Gastroesophageal sphincter (tissue), 4 donors: Measurements from ENCODE around the gene EVL. TPM values are rescaled to one million over a fixed set of nuclear protein-coding genes. Genes with fewer than 3 reads are reported as not detected.

ENCODE experiments used
- ATAC-seq: fragments of 150-250 bp; one replicate; pipeline ENCODE4 v1.9.1; 2016; ENCODE audit warnings: mild to moderate bottlenecking, moderate library complexity
- H3K27ac ChIP-seq, 4 donors: fragments of 200-600 bp; sonication (generic) in 3 of 4; 1 replicate in 3 of 4; 2 replicates in 1 of 4; pipeline ENCODE4 v1.5.1; 2016 to 2019
- H3K27me3 ChIP-seq: fragments of 200-600 bp; sonication (generic); one replicate; pipeline ENCODE4 v1.5.1; 2019
- H3K36me3 ChIP-seq, 2 donors: fragments of 200-600 bp; sonication (generic); one replicate each; pipeline ENCODE4 v1.5.1; 2019; ENCODE audit warnings: control low read depth in 1 of 2
- H3K4me1 ChIP-seq, 3 donors: fragments of 200-600 bp; sonication (generic); 1 replicate in 2 of 3; 2 replicates in 1 of 3; pipeline ENCODE4 v1.5.1; 2016 to 2019; ENCODE audit warnings: control low read depth in 2 of 3
- H3K4me3 ChIP-seq, 2 donors: fragments of 200-600 bp; sonication (generic); one replicate each; pipeline ENCODE4 v1.5.1; 2019; ENCODE audit warnings: mild to moderate bottlenecking in 1 of 2, moderate library complexity in 1 of 2
- H3K9me3 ChIP-seq, 3 donors: fragments of 200-600 bp; sonication (generic); one replicate each; pipeline ENCODE4 v1.5.1; 2017 to 2019; ENCODE audit warnings: control low read depth in 2 of 3
- EP300 ChIP-seq: sonication (generic); formaldehyde crosslinking; IDR thresholded peaks from one replicate; pipeline ENCODE4 v1.6.1; 2017; ENCODE audit warnings: antibody characterized with exemption, mild to moderate bottlenecking
- POLR2A ChIP-seq, 2 donors: fragments of 450-650 bp; IDR thresholded peaks; one replicate each; pipeline ENCODE4 v1.6.1; 2017; ENCODE audit warnings: antibody characterized with exemption in 2 of 2, mild to moderate bottlenecking in 2 of 2, moderate library complexity in 1 of 2
- POLR2AphosphoS5 ChIP-seq: sonication (generic); formaldehyde crosslinking; IDR thresholded peaks from one replicate; pipeline ENCODE4 v1.6.1; 2017; ENCODE audit warnings: antibody characterized with exemption
- WGBS, 2 donors: methylation state at CpG; one replicate each; pipeline ENCODE4 v1.1.5; 2018; ENCODE audit warnings: low coverage in 1 of 2; 5-methylcytosine and 5-hydroxymethylcytosine counted together
- total RNA-seq, 4 donors: library from RNA; depleted of rRNA; stranded (reverse); fragments of >200 nt; gene quantifications; one replicate each; pipeline ENCODE4 v1.1.0, GENCODE V29; 2016
- TF ChIP-seq, protein P1 (sequence below), 4 experiments: fragments of 200-600 bp in 2 of 4; fragments of 450-650 bp in 2 of 4; sonication (generic) in 1 of 4; IDR thresholded peaks; one replicate each; pipeline ENCODE4 v1.5.1; 2017 to 2019; ENCODE audit warnings: antibody characterized with exemption in 4 of 4, mild to moderate bottlenecking in 2 of 4, moderate library complexity in 2 of 4

The EVL gene
- total RNA-seq, 4 donors from 2014 or later, result 36.1 to 42.6 (median 38.5) TPM

DNA sequence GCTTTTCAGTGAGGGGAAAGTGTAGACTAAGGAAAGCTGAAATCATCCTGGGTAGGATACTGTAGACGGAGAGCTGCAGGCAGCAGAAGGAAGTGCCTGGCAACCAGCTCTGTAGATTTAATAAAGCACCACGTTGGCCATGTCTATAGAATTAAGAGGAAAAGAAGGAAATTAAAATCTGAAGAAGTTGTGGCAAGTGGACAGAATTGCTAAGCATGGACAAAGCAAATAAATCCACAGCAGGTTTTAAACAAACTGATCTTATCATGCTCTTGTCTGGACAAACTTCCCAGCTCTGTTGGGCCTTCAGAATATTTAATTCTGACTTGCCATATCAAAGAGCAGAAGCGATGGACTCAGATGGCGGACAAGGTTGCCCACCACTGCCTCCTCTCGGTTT is 27.2 kb upstream of the EVL start:
- H3K36me3 ChIP-seq, result no peaks in the 10 kb centered on the region
- no peak overlapping the region for H3K4me3 ChIP-seq
- WGBS, 2 donors, result 79 to 100% methylated on average over 3 to 5 of the region's 5 CpGs
- TF ChIP-seq, protein P1, sequence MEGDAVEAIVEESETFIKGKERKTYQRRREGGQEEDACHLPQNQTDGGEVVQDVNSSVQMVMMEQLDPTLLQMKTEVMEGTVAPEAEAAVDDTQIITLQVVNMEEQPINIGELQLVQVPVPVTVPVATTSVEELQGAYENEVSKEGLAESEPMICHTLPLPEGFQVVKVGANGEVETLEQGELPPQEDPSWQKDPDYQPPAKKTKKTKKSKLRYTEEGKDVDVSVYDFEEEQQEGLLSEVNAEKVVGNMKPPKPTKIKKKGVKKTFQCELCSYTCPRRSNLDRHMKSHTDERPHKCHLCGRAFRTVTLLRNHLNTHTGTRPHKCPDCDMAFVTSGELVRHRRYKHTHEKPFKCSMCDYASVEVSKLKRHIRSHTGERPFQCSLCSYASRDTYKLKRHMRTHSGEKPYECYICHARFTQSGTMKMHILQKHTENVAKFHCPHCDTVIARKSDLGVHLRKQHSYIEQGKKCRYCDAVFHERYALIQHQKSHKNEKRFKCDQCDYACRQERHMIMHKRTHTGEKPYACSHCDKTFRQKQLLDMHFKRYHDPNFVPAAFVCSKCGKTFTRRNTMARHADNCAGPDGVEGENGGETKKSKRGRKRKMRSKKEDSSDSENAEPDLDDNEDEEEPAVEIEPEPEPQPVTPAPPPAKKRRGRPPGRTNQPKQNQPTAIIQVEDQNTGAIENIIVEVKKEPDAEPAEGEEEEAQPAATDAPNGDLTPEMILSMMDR (IDR thresholded peaks at IDR 0.05), result no peak
- TF ChIP-seq EP300 (no peak), POLR2A (IDR thresholded peaks at IDR 0.05) (no peak), POLR2AphosphoS5 (no peak)
- no peak for ATAC-seq
- H3K27me3 ChIP-seq, result no peaks in the 10 kb centered on the region
- no peaks in the 10 kb centered on the region for H3K9me3 ChIP-seq
- H3K27ac ChIP-seq, result no peak overlapping the region
- H3K4me1 ChIP-seq, result peaks cover 0 to 9% (median 0%) of the 10 kb centered on the region in 3 donors

- Histone ChIP-seq H3K9me3 (no peaks in the 10 kb centered on the region), H3K27me3 (no peaks in the 10 kb centered on the region), H3K4me1 (peaks cover 0 to 9% (median 0%) of the 10 kb centered on the region in 3 donors), H3K36me3 (no peaks in the 10 kb centered on the region), H3K4me3 (no peak overlapping the region), H3K27ac (no peak overlapping the region)
- ATAC-seq, result no peak
- WGBS, 2 donors, result 80 to 96% methylated on average over 1 to 3 of the region's 3 CpGs
- no peak for TF ChIP-seq POLR2AphosphoS5
- no peak for TF ChIP-seq EP300
- TF ChIP-seq, protein P1 (IDR thresholded peaks at IDR 0.05), result no peak
- TF ChIP-seq POLR2A (IDR thresholded peaks at IDR 0.05), result no peak
Observed at GRCh38 chr14:100039903-100040302, 25.3 kb upstream of the EVL start.

- 65 to 92% methylated on average over 2 of the region's 2 CpGs for WGBS, 2 donors
Observed at GRCh38 chr14:100041271-100041670, 24.0 kb upstream of the EVL start.

DNA sequence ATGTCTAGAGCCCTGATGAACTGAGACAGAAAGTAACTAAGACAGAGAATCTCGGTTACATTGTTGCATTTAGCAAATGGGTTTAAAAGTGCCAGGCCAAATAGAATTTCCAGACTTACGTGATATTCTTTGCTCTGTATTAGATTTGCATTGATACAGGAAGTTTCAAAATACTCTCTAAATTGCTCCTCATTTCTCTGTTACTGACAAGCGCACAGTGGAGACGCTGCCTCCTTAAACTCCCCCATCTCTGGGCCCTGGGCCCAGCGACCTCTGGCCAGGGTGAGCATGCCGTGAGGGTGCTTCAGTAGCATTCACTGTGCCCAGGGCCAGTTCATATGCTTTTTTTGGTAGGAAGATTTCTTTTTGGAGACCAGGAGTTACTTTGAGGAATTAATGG is 22.9 kb upstream of the EVL start:
- no peaks in the 10 kb centered on the region for H3K27me3 ChIP-seq
- no peaks in the 10 kb centered on the region for H3K9me3 ChIP-seq
- peaks cover 0 to 3% (median 0%) of the 10 kb centered on the region in 3 donors for H3K4me1 ChIP-seq
- TF ChIP-seq POLR2AphosphoS5 (no peak), EP300 (no peak), POLR2A (IDR thresholded peaks at IDR 0.05) (no peak)
- TF ChIP-seq, protein P1 (IDR thresholded peaks at IDR 0.05), result no peak
- no peak overlapping the region for H3K4me3 ChIP-seq
- ATAC-seq, result no peak
- 85 to 91% methylated on average over 6 of the region's 6 CpGs for WGBS, 2 donors
- H3K27ac ChIP-seq, result no peak overlapping the region
- no peaks in the 10 kb centered on the region for H3K36me3 ChIP-seq

More at GRCh38 chr14:100041271-100041670, 24.0 kb upstream of the EVL start:
- no peak overlapping the region for H3K4me3 ChIP-seq
- no peaks in the 10 kb centered on the region for H3K36me3 ChIP-seq
- H3K27me3 ChIP-seq, result no peaks in the 10 kb centered on the region
- TF ChIP-seq, protein P1 (IDR thresholded peaks at IDR 0.05), result no peak
- TF ChIP-seq EP300 (no peak), POLR2A (IDR thresholded peaks at IDR 0.05) (no peak), POLR2AphosphoS5 (no peak)
- ATAC-seq, result no peak
- no peaks in the 10 kb centered on the region for H3K9me3 ChIP-seq
- H3K4me1 ChIP-seq, result peaks cover 0 to 9% (median 0%) of the 10 kb centered on the region in 3 donors
- H3K27ac ChIP-seq, result no peak overlapping the region

GRCh38 chr14:100045642-100046344 is 19.4 kb upstream of the EVL start:
- peaks cover 0 to 8% (median 0%) of the 10 kb centered on the region in 3 donors for H3K4me1 ChIP-seq
- no peaks in the 10 kb centered on the region for H3K27me3 ChIP-seq
- ATAC-seq, result no peak
- no peaks in the 10 kb centered on the region for H3K36me3 ChIP-seq
- H3K9me3 ChIP-seq, result no peaks in the 10 kb centered on the region
- WGBS, 2 donors, result 75 to 85% methylated on average over 3 to 4 of the region's 4 CpGs
- TF ChIP-seq, protein P1 (IDR thresholded peaks at IDR 0.05), result no peak
- H3K4me3 ChIP-seq, result no peak overlapping the region
- no peak overlapping the region for H3K27ac ChIP-seq
